ENCODE results near the gene ADAMTS20.

ADAMTS20 gene

GRCh38 chr12:43401096-43401495 is 150.9 kb downstream of the ADAMTS20 start:
- Histone ChIP-seq H3K36me3 (replicated peaks; ENCODE audit: insufficient read depth, low read length) (no peaks in the 10 kb centered on the region), H3K27me3 (replicated peaks; ENCODE audit: insufficient read depth, low read length) (no peaks in the 10 kb centered on the region), H3K4me3 (ENCODE audit: low read length) (no peak overlapping the region), H3K79me2 (ENCODE audit: low read length) (no peaks in the 10 kb centered on the region), H3F3A (ENCODE audit: insufficient read depth, low read length) (peaks cover 6% of the 10 kb centered on the region; the same call in 1 of the 2 replicates), H4K20me1 (ENCODE audit: insufficient read depth, low read length) (no peaks in the 10 kb centered on the region), H3K9me2 (replicated peaks; ENCODE audit: insufficient read depth, low read length) (no peaks in the 10 kb centered on the region), H2AFZ (ENCODE audit: low read length) (no peak overlapping the region), H3K27ac (ENCODE audit: low read length) (no peak overlapping the region), H3K4me1 (ENCODE audit: low read length) (peaks cover 13% of the 10 kb centered on the region), H3K4me2 (ENCODE audit: low read depth, low read length) (no peak overlapping the region), H3K9ac (ENCODE audit: low read length) (no peak overlapping the region), H3K9me3 (replicated peaks; ENCODE audit: insufficient read depth, low read length) (no peaks in the 10 kb centered on the region)
- DNase-seq = no peak
- TF ChIP-seq CTCF (IDR thresholded peaks at IDR 0.05; ENCODE audit: low read length) = no peak
- TF ChIP-seq EZH2 (optimal IDR thresholded peaks at IDR 0.05; ENCODE audit: low read depth, low read length) = no peak
- no peak for TF ChIP-seq EZH2phosphoT487 (IDR thresholded peaks at IDR 0.05; ENCODE audit: low read length)

GRCh38 chr12:43396671-43397070 is 155.3 kb downstream of the ADAMTS20 start:
- no peak for TF ChIP-seq EZH2 (optimal IDR thresholded peaks at IDR 0.05; ENCODE audit: low read depth, low read length)
- no peaks in the 10 kb centered on the region for H4K20me1 ChIP-seq (ENCODE audit: insufficient read depth, low read length)
- no peak overlapping the region for H2AFZ ChIP-seq (ENCODE audit: low read length)
- H3K36me3 ChIP-seq (replicated peaks; ENCODE audit: insufficient read depth, low read length) = no peaks in the 10 kb centered on the region
- no peaks in the 10 kb centered on the region for H3K9me2 ChIP-seq (replicated peaks; ENCODE audit: insufficient read depth, low read length)
- no peak overlapping the region for H3K4me2 ChIP-seq (ENCODE audit: low read depth, low read length)
- H3F3A ChIP-seq (ENCODE audit: insufficient read depth, low read length) = no peaks in the 10 kb centered on the region
- H3K4me1 ChIP-seq (ENCODE audit: low read length) = no peaks in the 10 kb centered on the region
- DNase-seq = no peak
- H3K4me3 ChIP-seq (ENCODE audit: low read length) = no peak overlapping the region
- H3K79me2 ChIP-seq (ENCODE audit: low read length) = no peaks in the 10 kb centered on the region
- H3K27me3 ChIP-seq (replicated peaks; ENCODE audit: insufficient read depth, low read length) = no peaks in the 10 kb centered on the region
- H3K9me3 ChIP-seq (replicated peaks; ENCODE audit: insufficient read depth, low read length) = no peaks in the 10 kb centered on the region
- H3K27ac ChIP-seq (ENCODE audit: low read length) = no peak overlapping the region
- no peak overlapping the region for H3K9ac ChIP-seq (ENCODE audit: low read length)

- Histone ChIP-seq H3K27ac (ENCODE audit: low read length) (no peak overlapping the region), H3K36me3 (replicated peaks; ENCODE audit: insufficient read depth, low read length) (no peaks in the 10 kb centered on the region), H3K79me2 (ENCODE audit: low read length) (no peaks in the 10 kb centered on the region), H3K4me2 (ENCODE audit: low read depth, low read length) (no peak overlapping the region), H3K9me3 (replicated peaks; ENCODE audit: insufficient read depth, low read length) (no peaks in the 10 kb centered on the region), H3K4me1 (ENCODE audit: low read length) (no peaks in the 10 kb centered on the region), H3K9me2 (replicated peaks; ENCODE audit: insufficient read depth, low read length) (no peaks in the 10 kb centered on the region), H4K20me1 (ENCODE audit: insufficient read depth, low read length) (no peaks in the 10 kb centered on the region), H3K27me3 (replicated peaks; ENCODE audit: insufficient read depth, low read length) (no peaks in the 10 kb centered on the region), H2AFZ (ENCODE audit: low read length) (no peak overlapping the region), H3F3A (ENCODE audit: insufficient read depth, low read length) (no peaks in the 10 kb centered on the region), H3K9ac (ENCODE audit: low read length) (no peak overlapping the region), H3K4me3 (ENCODE audit: low read length) (no peak overlapping the region)
- no peak for TF ChIP-seq CTCF (IDR thresholded peaks at IDR 0.05; ENCODE audit: low read length)
- no peak for TF ChIP-seq EZH2phosphoT487 (IDR thresholded peaks at IDR 0.05; ENCODE audit: low read length)
- no peak for TF ChIP-seq EZH2 (optimal IDR thresholded peaks at IDR 0.05; ENCODE audit: low read depth, low read length)
- DNase-seq = no peak
These were observed 159.9 kb downstream of the ADAMTS20 start for GRCh38 chr12:43392116-43392515.

- no peak overlapping the region for H3K9ac ChIP-seq (ENCODE audit: low read length)
- H4K20me1 ChIP-seq (ENCODE audit: insufficient read depth, low read length) = no peaks in the 10 kb centered on the region
- H3F3A ChIP-seq (ENCODE audit: insufficient read depth, low read length) = no peaks in the 10 kb centered on the region
- no peaks in the 10 kb centered on the region for H3K36me3 ChIP-seq (replicated peaks; ENCODE audit: insufficient read depth, low read length)
- H3K27me3 ChIP-seq (replicated peaks; ENCODE audit: insufficient read depth, low read length) = no peaks in the 10 kb centered on the region
- H3K27ac ChIP-seq (ENCODE audit: low read length) = no peak overlapping the region
- no peaks in the 10 kb centered on the region for H3K79me2 ChIP-seq (ENCODE audit: low read length)
- H3K9me2 ChIP-seq (replicated peaks; ENCODE audit: insufficient read depth, low read length) = no peaks in the 10 kb centered on the region
- no peak overlapping the region for H2AFZ ChIP-seq (ENCODE audit: low read length)
- TF ChIP-seq EZH2 (optimal IDR thresholded peaks at IDR 0.05; ENCODE audit: low read depth, low read length) (no peak), EZH2phosphoT487 (IDR thresholded peaks at IDR 0.05; ENCODE audit: low read length) (no peak), CTCF (IDR thresholded peaks at IDR 0.05; ENCODE audit: low read length) (no peak)
- no peaks in the 10 kb centered on the region for H3K9me3 ChIP-seq (replicated peaks; ENCODE audit: insufficient read depth, low read length)
- H3K4me3 ChIP-seq (ENCODE audit: low read length) = no peak overlapping the region
- no peaks in the 10 kb centered on the region for H3K4me1 ChIP-seq (ENCODE audit: low read length)
- DNase-seq = no peak
- no peak overlapping the region for H3K4me2 ChIP-seq (ENCODE audit: low read depth, low read length)
These were observed 170.1 kb downstream of the ADAMTS20 start for GRCh38 chr12:43381879-43382278.

All from MM.1S (cell line).